Daoy (cell line): ENCODE results near the gene DALRD3. TPM values are rescaled to one million over a fixed set of nuclear protein-coding genes. Genes with fewer than 3 reads are reported as not detected.
"Not testable (repeated sequence)": the region's sequence is repeated elsewhere in the genome, so short reads cannot be mapped to it uniquely, and the experiment has no call there.

Source experiments
- DNase-seq: peaks from one replicate; pipeline ENCODE4 v3.0.0-alpha.2; 2015; ENCODE audit warnings: low read depth
- total RNA-seq: library from RNA; depleted of rRNA; stranded (reverse); fragments of >200 nt; shearing (Covaris generic); gene quantifications from 2 replicates; pipeline ENCODE4 v1.2.3, GENCODE V29; 2014

Gene DALRD3
- total RNA-seq, 1 experiment from 2014 or later: 36.2 TPM

DNA sequence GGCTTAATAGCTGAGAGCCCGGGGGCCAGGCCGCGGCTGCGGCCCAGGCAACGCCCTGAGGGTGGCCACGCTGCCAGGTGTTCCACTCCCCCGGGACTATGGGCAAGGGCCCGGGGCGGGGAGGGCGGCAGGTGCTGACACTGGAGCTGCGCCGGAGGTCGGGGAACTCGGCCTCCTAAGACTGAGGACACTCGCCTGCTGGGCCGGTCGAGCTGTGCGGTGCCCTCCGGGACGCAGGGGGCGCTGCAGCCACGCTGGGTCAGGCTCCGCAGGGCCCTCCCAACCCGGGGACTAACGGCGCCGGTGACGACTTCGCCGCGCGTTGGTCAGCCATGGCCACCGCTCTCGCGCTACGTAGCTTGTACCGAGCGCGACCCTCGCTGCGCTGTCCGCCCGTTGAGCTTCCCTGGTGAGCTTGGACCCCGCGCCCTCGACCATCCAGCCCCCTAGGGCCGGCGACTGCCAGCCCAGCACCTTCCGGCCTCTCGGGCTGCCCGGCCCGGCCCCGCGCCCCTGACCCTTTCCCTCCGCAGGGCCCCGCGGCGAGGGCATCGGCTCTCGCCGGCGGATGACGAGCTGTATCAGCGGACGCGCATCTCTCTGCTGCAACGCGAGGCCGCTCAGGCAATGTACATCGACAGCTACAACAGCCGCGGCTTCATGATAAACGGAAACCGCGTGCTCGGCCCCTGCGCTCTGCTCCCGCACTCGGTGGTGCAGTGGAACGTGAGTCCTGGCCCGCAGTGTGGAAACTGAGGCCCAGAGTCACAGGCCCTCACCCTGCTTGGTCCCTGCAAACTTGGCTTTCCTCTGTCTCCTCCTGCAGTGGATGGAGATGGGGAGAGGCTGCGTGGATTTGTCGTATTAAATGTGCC is 3.7 kb upstream of the DALRD3 start, which contains the start of gene NDUFAF3:
Gene NDUFAF3 (plus strand): TSS at position 309 of the 875 bp plus-strand sequence. CDS start 24 bp downstream, at position 333.
- DNase-seq: peak; percentile 94

DNA sequence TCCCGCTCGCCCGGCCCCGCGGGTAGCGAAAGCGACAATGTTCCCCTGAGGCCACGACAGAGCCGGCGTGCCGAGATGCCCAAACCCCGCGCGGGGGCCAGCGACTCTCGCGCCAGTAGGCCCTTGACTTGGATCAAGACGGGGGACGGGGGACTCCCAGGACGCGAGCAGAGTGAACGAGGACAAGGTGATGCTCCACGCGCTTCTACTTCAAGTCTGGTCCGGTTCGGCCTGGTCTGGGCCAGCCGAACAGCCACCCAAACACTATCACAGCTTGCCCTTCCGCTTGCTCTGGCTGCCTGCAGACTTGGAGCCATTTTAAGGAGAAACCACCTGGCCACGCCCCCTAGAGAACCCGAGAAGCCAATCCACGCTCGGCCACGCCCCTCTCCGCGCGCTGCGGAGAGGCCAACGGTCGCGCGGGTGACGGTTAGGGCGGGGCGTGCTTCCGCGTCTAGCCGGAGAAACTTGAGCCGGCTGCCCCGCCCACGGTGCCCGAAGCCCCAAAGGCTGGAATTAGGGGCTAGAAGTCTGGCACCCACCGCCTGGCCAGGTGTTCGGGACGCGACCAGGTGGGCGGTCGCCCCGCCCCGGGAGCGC is 2.9 kb upstream of the DALRD3 start:
- DNase-seq: peak; percentile 98

- DNase-seq: no peak
Observed at GRCh38 chr3:49020330-49021212, 2.2 kb upstream of the DALRD3 start.

GRCh38 chr3:49019941-49020329 is 1.6 kb upstream of the DALRD3 start:
- DNase-seq: no peak

- no peak for DNase-seq
Observed at GRCh38 chr3:49018707-49019006, 277 bp upstream of the DALRD3 start.

GRCh38 chr3:49017229-49017970 is 980 bp downstream of the DALRD3 start:
- no peak for DNase-seq

DNA sequence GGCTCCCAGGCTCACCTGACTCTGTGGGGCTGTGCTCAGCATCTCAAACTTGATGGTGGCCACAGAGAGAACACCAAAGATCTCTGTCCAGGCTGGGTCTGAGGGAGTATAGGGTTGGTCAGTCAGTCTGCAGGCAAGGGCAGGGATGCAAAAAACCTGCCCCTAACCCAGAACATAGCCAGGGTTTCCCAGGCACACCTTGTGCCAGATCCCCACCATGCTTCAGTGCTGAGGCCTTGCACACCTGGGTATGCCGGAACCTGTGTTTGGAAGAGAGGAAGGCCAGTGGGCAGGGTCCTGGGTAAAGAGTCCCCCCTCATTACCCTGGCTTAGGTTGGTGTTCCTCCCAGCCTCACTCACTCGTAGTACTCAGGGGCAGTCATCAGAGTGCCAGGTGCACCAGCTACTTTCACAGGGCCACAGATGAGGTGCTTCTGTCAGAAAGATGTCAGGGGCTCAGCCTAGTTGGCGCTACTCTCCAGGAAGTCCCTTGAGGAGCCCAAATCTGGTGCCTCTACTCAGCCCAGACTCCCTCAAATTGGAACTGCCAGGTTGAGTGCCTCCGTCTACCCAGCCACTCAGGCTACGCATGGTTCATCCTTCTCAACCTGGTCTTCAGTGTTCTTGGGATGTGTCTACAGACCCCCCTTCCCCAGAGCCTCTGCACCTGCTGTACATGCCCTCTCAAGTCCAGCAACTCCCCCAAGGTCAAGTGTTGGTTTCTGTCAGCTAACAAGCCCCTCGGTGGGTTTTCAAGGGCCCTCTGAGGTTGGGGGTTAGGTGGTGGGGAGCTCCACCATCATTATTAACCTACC is 1.8 kb downstream of the DALRD3 start:
- DNase-seq: no peak

GRCh38 chr3:49015765-49016164 is 2.6 kb downstream of the DALRD3 start:
- DNase-seq: no peak

GRCh38 chr3:49015072-49015471 is 3.3 kb downstream of the DALRD3 start:
- no peak for DNase-seq

DNA sequence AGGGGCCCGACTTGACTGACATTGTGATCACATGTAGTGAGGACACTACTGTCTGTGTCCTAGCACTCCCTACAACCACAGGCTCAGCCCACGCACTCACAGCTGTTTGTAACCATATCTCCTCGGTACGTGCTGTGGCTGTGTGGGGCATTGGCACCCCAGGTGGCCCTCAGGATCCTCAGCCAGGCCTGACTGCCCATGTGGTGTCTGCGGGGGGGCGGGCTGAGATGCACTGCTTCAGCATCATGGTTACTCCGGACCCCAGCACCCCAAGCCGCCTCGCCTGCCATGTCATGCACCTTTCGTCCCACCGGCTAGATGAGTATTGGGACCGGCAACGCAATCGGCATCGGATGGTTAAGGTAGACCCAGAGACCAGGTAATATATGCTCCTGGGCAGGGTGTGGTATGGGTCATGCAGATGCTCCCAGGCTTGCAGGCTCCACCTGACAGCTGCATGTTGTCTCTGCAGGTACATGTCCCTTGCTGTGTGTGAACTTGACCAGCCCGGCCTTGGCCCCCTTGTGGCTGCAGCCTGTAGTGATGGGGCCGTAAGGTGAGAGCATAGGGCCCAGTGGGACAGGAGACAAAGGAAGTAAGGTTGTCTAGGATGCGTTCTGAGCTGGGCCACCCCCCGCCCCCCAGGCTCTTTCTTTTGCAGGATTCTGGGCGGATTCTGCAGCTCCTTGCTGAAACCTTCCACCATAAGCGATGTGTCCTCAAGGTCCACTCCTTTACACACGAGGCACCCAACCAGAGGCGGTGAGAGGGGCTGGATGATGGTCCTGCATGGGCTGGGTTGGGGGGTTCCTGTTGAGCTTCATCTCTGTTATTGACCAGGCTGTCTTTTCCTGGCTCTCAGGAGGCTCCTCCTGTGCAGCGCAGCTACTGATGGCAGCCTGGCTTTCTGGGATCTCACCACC is 4.4 kb downstream of the DALRD3 start:
- no peak for DNase-seq

GRCh38 chr3:49013113-49013737 is 5.2 kb downstream of the DALRD3 start:
- DNase-seq: no peak

DNA sequence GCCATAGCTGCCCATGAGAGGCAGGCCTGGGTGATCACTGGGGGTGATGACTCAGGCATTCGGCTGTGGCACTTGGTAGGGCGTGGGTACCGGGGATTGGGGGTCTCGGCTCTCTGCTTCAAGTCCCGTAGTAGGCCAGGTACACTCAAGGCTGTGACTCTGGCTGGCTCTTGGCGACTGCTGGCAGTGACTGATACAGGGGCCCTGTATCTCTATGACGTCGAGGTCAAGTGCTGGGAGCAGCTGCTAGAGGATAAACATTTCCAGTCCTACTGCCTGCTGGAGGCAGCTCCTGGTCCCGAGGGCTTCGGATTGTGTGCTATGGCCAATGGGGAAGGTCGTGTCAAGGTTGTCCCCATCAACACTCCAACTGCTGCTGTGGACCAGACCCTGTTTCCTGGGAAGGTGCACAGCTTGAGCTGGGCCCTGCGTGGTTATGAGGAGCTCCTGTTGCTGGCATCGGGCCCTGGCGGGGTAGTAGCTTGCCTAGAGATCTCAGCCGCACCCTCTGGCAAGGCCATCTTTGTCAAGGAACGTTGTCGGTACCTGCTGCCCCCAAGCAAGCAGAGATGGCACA is 5.9 kb downstream of the DALRD3 start:
- no peak for DNase-seq

DNA sequence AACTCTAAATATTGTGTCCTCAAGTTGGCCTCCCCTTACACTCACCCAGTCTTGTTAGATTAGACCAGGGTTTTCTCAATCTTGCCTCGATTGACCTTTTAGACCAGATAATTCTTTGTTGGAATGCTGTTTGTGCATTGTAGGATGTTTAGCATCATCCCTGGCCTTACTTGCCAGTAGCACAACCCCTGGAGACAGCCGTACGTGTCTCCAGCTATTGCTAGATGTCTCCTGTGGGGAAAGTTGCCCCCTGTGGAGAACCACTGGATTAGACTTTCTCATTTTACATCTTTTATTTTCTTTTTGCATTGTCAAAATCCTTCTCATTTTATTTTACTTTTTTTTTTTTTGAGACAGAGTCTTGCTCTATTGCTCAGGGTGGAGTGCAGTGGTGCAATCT is 9.0 kb downstream of the DALRD3 start:
- no peak for DNase-seq

DNA sequence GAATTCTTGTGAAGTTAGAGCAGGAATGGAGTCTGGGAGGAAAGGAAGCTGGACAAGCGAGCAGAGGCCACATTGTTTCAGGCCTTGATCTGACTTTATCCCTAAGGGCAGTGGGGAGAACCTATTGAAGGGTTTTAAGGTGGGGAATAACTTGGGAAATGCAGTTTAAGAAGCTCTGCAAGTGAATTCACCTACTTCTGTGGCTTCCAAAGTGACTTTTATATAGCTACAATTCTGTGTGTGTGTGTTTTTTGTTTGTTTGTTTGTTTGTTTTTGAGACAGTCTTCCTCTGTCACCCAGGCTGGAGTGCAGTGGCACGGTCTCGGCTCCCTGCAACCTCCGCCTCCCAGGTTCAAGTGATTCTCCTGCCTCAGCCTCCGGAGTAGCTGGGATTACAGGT is 9.8 kb downstream of the DALRD3 start:
- DNase-seq: not testable (repeated sequence)

DNA sequence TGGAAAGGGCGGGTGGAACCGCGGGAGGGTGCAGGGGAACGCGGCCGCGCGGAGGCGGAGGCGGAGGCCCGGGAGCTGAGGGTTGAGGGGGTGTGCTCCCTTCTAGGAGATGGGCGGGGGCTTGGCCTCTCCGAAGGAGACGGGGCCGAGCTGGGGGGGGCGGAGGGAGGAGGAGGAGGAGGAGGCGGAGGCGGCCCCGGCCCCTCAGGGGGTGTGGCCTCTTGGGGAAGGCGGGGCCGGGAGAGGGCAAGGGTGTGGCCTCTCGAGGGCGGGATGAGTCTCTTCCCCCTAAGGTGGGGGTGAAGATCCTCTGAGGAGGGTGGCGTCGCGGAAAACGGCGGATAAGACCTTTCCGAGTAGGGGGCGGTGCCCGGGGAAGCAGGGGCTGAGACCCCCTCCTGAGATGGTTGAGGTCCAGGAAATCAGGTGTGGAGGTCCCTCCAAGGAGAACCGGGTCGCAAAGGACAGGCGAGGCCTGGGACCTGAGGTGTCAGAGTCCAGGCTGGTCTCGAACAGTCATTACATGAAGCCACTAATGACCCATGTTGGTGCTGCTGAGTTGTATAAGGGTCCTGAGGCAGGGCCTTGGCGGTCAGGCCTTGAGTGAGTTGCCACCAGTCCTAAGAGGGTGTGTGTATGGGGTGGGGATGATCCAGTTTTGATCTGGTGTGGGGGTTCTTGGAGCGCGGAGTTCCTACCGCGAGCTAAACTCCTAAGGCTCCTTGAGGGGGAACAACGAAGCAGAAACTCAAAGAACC is 10.4 kb downstream of the DALRD3 start:
- peak; percentile 81 for DNase-seq

GRCh38 chr3:49007068-49007770 is 11.2 kb downstream of the DALRD3 start, which contains the start of gene WDR6:
WDR6 (plus strand) TSS chr3:49007391; CDS start chr3:49007432, 41 bp downstream.
- peak; percentile 97 for DNase-seq

- DNase-seq: no peak
Observed at GRCh38 chr3:49006408-49007067, 11.8 kb downstream of the DALRD3 start.
